K562 (cell line): ENCODE measurements around the gene RPS23. TPM values are rescaled to one million over a fixed set of nuclear protein-coding genes. Genes with fewer than 3 reads are reported as not detected.

ENCODE experiments used
- ARID3B ChIP-seq: fragments of 250-450 bp; sonication (Bioruptor Pico); IDR thresholded peaks from 2 replicates; pipeline ENCODE4 v1.4.0; 2020; ENCODE audit warnings: borderline replicate concordance
- BRD9 ChIP-seq: fragments of 450-650 bp; IDR thresholded peaks from 2 replicates; pipeline ENCODE4 v1.6.1; 2018; ENCODE audit warnings: low read depth; ENCODE audit not compliant: partially characterized antibody
- CEBPB ChIP-seq: fragments of 450-650 bp; IDR thresholded peaks from 2 replicates; pipeline ENCODE4 v1.6.1; 2016; ENCODE audit warnings: missing genetic modification characterization, missing compliant biosample characterization
- CHCHD3 ChIP-seq: fragments of 250-450 bp; sonication (Bioruptor Pico); IDR thresholded peaks from 2 replicates; pipeline ENCODE4 v2.1.2; 2022; ENCODE audit warnings: mild to moderate bottlenecking
- CTCF ChIP-seq, 3 experiments: IDR thresholded peaks in 2 of 3; conservative IDR thresholded peaks in 1 of 3; 2 replicates each; pipeline ENCODE4 v1.5.1; 2011 to 2012; ENCODE audit warnings: low read length in 3 of 3, mild to moderate bottlenecking in 3 of 3, control low read depth in 2 of 3, improper control_type of control experiment in 1 of 3, inconsistent platforms in 1 of 3, low read depth in 1 of 3, mixed read lengths in 1 of 3, moderate library complexity in 1 of 3; ENCODE audit not compliant: insufficient read depth in 2 of 3
- CXXC5 ChIP-seq: fragments of 250-450 bp; sonication (Bioruptor Pico); IDR thresholded peaks from 2 replicates; pipeline ENCODE4 v1.8.0; 2022; ENCODE audit warnings: inconsistent platforms, mild to moderate bottlenecking, moderate library complexity
- E2F4 ChIP-seq: sonication (generic); formaldehyde crosslinking; IDR thresholded peaks from 2 replicates; pipeline ENCODE4 v1.8.0; 2022; ENCODE audit warnings: mild to moderate bottlenecking, low read depth, missing genetic modification reagents
- HMG20A ChIP-seq: fragments of 450-650 bp; formaldehyde crosslinking; conservative IDR thresholded peaks from 2 replicates; pipeline ENCODE4 v1.4.0; 2020; ENCODE audit warnings: mild to moderate bottlenecking, mixed read lengths
- HMGN3 ChIP-seq: IDR thresholded peaks from 2 replicates; pipeline ENCODE4 v1.6.1; 2011; ENCODE audit warnings: borderline replicate concordance, low read depth, mild to moderate bottlenecking, mixed read lengths, low read length; ENCODE audit not compliant: insufficient read length; ENCODE audit errors: extremely low read depth
- ILF3 ChIP-seq: fragments of 450-650 bp; IDR thresholded peaks from 2 replicates; pipeline ENCODE4 v1.6.1; 2018; ENCODE audit warnings: antibody characterized with exemption, mild to moderate bottlenecking, moderate library complexity, borderline replicate concordance
- IRF2 ChIP-seq: sonication (generic); formaldehyde crosslinking; IDR thresholded peaks from 2 replicates; pipeline ENCODE4 v1.8.1; 2022; ENCODE audit warnings: mild to moderate bottlenecking, missing genetic modification reagents
- MAX ChIP-seq: sonication (generic); formaldehyde crosslinking; IDR thresholded peaks from 2 replicates; pipeline ENCODE4 v1.9.0; 2022; ENCODE audit warnings: mild to moderate bottlenecking, missing genetic modification reagents
- NCOA6 ChIP-seq: fragments of 450-650 bp; IDR thresholded peaks from 2 replicates; pipeline ENCODE4 v1.6.1; 2017; ENCODE audit warnings: mild to moderate bottlenecking
- POLR2H ChIP-seq: IDR thresholded peaks from 2 replicates; pipeline ENCODE4 v1.6.1; 2016; ENCODE audit warnings: missing genetic modification characterization, low read depth, mild to moderate bottlenecking, control low read depth, missing compliant biosample characterization, moderate library complexity
- PTRF ChIP-seq: fragments of 450-650 bp; IDR thresholded peaks from 2 replicates; pipeline ENCODE4 v1.6.1; 2016; ENCODE audit warnings: mild to moderate bottlenecking, missing genetic modification characterization, missing compliant biosample characterization
- RNF2 ChIP-seq: sonication (generic); IDR thresholded peaks from 2 replicates; pipeline ENCODE4 v1.6.1; 2016
- SETDB1 ChIP-seq: IDR thresholded peaks from one replicate; pipeline ENCODE4 v1.6.1; 2012; ENCODE audit warnings: low read length, control low read depth, inconsistent platforms
- SREBF2 ChIP-seq: sonication (generic); formaldehyde crosslinking; IDR thresholded peaks from 2 replicates; pipeline ENCODE4 v1.4.0; 2020; ENCODE audit warnings: mild to moderate bottlenecking, missing genetic modification reagents
- YBX1 ChIP-seq: fragments of 450-650 bp; IDR thresholded peaks from 2 replicates; pipeline ENCODE4 v1.7.1; 2016; ENCODE audit warnings: mild to moderate bottlenecking
- ZBTB49 ChIP-seq: sonication (generic); formaldehyde crosslinking; IDR thresholded peaks from 2 replicates; pipeline ENCODE4 v1.8.0; 2022; ENCODE audit warnings: missing genetic modification reagents, mild to moderate bottlenecking, borderline replicate concordance
- ZNF175 ChIP-seq: fragments of 200-800 bp; sonication (Bioruptor generic); IDR thresholded peaks from 2 replicates; pipeline ENCODE4 v1.6.1; 2016; ENCODE audit warnings: low read depth, mild to moderate bottlenecking, missing genetic modification characterization, missing compliant biosample characterization
- polyA plus RNA-seq, 8 experiments: library from polyadenylated mRNA; depleted of rRNA in 4 of 8; stranded (reverse) in 5 of 8; unstranded in 3 of 8; fragments of >200 nt; fragmentation: Nextera tagmentation in 2 of 8; fragmentation: Illumina TruSeq in 1 of 8; extraction: Ambion mirVana in 2 of 8; extraction: Trizol in 1 of 8; gene quantifications; 2 replicates each; pipeline versions ENCODE4 v1.2.1 to v1.2.3, GENCODE V29; 2011 to 2014; ENCODE audit warnings: inconsistent platforms in 1 of 8, missing spikeins in 1 of 8
- total RNA-seq, 7 experiments: library from RNA; depleted of rRNA in 6 of 7; stranded (reverse); fragments of >200 nt in 6 of 7; fragmentation: Illumina TruSeq in 2 of 7; extraction: Trizol in 2 of 7; gene quantifications; 2 replicates each; pipeline versions ENCODE4 v1.2.1 to v1.2.3, GENCODE V29; 2011 to 2021; ENCODE audit warnings: low replicate concordance in 1 of 7

The RPS23 gene
- total and polyA plus RNA-seq, 9 of the 15 experiments (the other 6 are each of a cell fraction or from before 2014, with no cell fraction given) = 3,252 to 10,689 (median 6,302) TPM

GRCh38 chr5:82274343-82275211, 3.6 kb downstream of the RPS23 start (continued):
- no peak for TF ChIP-seq NCOA6
- TF ChIP-seq IRF2 (CRISPR knock-in tag) = no peak
- TF ChIP-seq PTRF (tag) = no peak
- no peak for TF ChIP-seq YBX1
- TF ChIP-seq POLR2H (tag) = no peak
- no peak for TF ChIP-seq ZBTB49 (CRISPR knock-in tag)
- no peak for TF ChIP-seq SETDB1
- TF ChIP-seq MAX = no peak
- no peak for TF ChIP-seq CXXC5
- no peak; the same call in 1 of the 2 replicates for TF ChIP-seq RNF2
- no peak for TF ChIP-seq ARID3B
- no peak for TF ChIP-seq CHCHD3
- TF ChIP-seq CEBPB (tag) = no peak
- no peak for TF ChIP-seq ZNF175 (CRISPR knock-in tag)
- peak; percentile 43 for TF ChIP-seq HMGN3
- TF ChIP-seq SREBF2 (CRISPR knock-in tag) = no peak
- TF ChIP-seq CTCF (IDR thresholded peaks at IDR 0.05 in 2 of 3, conservative IDR thresholded peaks at IDR 0.05 in 1 of 3; ENCODE audit: insufficient read depth in 2 of 3, low read depth in 1 of 3, low read length in 3 of 3) = no peak
- TF ChIP-seq ILF3 = peak; percentile 62; the same call in 1 of the 2 replicates
- TF ChIP-seq BRD9 = no peak
- no peak for TF ChIP-seq HMG20A
- TF ChIP-seq E2F4 = no peak
